Measurements from ENCODE around the gene CH25H.

DNA sequence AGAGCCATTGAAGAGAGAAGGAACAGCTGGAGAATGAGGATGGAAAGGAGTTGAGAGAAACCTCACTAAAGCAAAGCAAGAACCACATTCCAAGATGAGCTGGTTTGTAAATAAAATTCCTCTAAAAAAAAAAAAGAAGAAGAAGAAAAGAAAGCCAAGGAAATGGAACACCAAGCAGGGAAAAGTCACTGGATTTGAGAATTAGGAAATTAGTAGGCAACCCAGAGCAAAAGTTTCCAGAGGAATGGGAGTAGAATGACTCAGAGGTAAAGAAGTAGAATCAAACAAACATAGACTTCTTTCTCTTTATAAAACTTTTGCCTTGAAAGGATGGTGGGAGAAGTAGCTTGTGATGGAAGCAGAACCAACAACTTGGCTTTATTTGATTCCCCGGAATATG is 3.9 kb downstream of the CH25H start:
- TF ChIP-seq, protein P1, sequence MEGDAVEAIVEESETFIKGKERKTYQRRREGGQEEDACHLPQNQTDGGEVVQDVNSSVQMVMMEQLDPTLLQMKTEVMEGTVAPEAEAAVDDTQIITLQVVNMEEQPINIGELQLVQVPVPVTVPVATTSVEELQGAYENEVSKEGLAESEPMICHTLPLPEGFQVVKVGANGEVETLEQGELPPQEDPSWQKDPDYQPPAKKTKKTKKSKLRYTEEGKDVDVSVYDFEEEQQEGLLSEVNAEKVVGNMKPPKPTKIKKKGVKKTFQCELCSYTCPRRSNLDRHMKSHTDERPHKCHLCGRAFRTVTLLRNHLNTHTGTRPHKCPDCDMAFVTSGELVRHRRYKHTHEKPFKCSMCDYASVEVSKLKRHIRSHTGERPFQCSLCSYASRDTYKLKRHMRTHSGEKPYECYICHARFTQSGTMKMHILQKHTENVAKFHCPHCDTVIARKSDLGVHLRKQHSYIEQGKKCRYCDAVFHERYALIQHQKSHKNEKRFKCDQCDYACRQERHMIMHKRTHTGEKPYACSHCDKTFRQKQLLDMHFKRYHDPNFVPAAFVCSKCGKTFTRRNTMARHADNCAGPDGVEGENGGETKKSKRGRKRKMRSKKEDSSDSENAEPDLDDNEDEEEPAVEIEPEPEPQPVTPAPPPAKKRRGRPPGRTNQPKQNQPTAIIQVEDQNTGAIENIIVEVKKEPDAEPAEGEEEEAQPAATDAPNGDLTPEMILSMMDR (IDR thresholded peaks at IDR 0.05) = no peak
- no peak for TF ChIP-seq POLR2A (IDR thresholded peaks at IDR 0.05)

Data from body of pancreas (tissue), 4 donors.